ENCODE data around the gene ARRDC3.
A peak's percentile ranks its signal among the peaks of the same experiment; 100 is the strongest.
"Not testable (repeated sequence)": the region's sequence is repeated elsewhere in the genome, so short reads cannot be mapped to it uniquely, and the experiment has no call there.

The ARRDC3 gene

DNA sequence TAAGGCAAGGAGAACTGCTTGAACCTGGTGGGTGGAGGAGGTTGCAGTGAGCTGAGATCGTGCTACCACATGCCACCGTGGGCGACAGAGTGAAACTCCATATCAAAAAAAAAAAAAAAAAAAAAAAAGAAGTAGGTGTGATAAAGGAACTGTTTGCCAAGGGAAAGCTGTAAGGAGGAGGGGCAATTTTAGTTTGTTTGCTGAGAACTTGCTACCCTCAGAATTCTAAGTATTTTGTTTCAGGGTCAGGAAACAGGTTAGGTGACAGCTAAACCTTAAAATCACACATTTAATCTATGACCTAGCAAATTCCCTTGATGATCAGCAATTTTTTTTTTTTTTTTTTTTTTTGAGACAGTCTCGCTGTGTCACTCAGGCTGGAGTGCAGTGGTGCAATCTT is 7.2 kb upstream of the ARRDC3 start:
- Histone ChIP-seq H3K4me3 (ENCODE audit: low read depth, low read length) (no peak overlapping the region), H3K4me1 (ENCODE audit: control insufficient read depth, insufficient read depth, low read length) (no peaks in the 10 kb centered on the region), H3K36me3 (ENCODE audit: control insufficient read depth in 2 of 2, insufficient read depth in 1 of 2, low read length in 2 of 2) (no peaks in the 10 kb centered on the region), H3K9me3 (ENCODE audit: control insufficient read depth, insufficient read depth, low read depth, low read length) (no peaks in the 10 kb centered on the region), H3K27ac (ENCODE audit: extremely low read depth, low read depth, low read length) (no peak overlapping the region)
- ChIA-PET POLR2A (interaction anchor here (0.7 kb wide), 1 partner anchor 18 kb away, joined by 4 read pairs; no protein-coding TSS in a partner anchor), CTCF (interaction anchor here (0.6 kb wide), 1 partner anchor 21 kb away, joined by 3 read pairs; no protein-coding TSS in a partner anchor)
- TF ChIP-seq EGR2 (tag by site-specific recombination; IDR thresholded peaks at IDR 0.05; ENCODE audit: low read depth) = peak; percentile 92
- TF ChIP-seq WT1 (tag by site-specific recombination; IDR thresholded peaks at IDR 0.05) = no peak
- TF ChIP-seq, protein P1, sequence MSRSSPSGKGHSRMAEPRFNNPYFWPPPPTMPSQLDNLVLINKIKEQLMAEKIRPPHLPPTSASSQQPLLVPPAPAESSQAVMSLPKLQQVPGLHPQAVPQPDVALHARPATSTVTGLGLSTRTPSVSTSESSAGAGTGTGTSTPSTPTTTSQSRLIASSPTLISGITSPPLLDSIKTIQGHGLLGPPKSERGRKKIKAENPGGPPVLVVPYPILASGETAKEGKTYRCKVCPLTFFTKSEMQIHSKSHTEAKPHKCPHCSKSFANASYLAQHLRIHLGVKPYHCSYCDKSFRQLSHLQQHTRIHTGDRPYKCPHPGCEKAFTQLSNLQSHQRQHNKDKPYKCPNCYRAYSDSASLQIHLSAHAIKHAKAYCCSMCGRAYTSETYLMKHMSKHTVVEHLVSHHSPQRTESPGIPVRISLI (tag by site-specific recombination; IDR thresholded peaks at IDR 0.05) = peak; percentile 51; the same call in 1 of the 2 replicates
- TF ChIP-seq ZNF664 (tag by site-specific recombination; IDR thresholded peaks at IDR 0.05) = no peak
- TF ChIP-seq MZF1 (tag by site-specific recombination; IDR thresholded peaks at IDR 0.05; ENCODE audit: borderline replicate concordance) = no peak
- TF ChIP-seq ZFHX2 (tag by site-specific recombination; conservative IDR thresholded peaks at IDR 0.05) = peak; percentile 82

DNA sequence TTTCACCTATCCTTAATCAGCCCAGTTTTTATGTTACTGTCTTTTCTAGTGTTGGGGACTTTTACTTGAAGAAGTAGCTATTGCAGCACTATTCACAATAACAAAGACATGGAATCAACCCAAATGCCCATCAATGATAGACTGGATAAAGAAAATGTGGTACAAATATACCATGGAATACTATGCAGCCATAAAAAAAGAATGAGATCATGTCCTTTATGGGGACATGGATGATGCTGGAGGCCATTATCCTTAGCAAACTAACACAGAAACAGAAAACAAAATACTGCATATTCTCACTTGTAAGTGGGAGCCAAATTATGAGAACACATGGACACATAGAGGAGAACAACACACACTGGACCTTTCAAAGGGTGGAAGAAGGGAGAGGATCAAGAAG is 6.4 kb upstream of the ARRDC3 start:
- peak; percentile 81 for TF ChIP-seq ZNF146 (tag by site-specific recombination; IDR thresholded peaks at IDR 0.05)
- CTCF ChIA-PET = interaction anchor here (0.6 to 0.7 kb wide), 2 partner anchors 64 to 290 kb away, joined by 3 to 4 read pairs; no protein-coding TSS in a partner anchor
- H3K4me3 ChIP-seq (ENCODE audit: low read depth, low read length); H3K36me3 ChIP-seq (ENCODE audit: control insufficient read depth in 2 of 2, insufficient read depth in 1 of 2, low read length in 2 of 2); H3K9me3 ChIP-seq (ENCODE audit: control insufficient read depth, insufficient read depth, low read depth, low read length); H3K27ac ChIP-seq (ENCODE audit: extremely low read depth, low read depth, low read length); POLR2A ChIA-PET; H3K4me1 ChIP-seq (ENCODE audit: control insufficient read depth, insufficient read depth, low read length): not testable (repeated sequence)

DNA sequence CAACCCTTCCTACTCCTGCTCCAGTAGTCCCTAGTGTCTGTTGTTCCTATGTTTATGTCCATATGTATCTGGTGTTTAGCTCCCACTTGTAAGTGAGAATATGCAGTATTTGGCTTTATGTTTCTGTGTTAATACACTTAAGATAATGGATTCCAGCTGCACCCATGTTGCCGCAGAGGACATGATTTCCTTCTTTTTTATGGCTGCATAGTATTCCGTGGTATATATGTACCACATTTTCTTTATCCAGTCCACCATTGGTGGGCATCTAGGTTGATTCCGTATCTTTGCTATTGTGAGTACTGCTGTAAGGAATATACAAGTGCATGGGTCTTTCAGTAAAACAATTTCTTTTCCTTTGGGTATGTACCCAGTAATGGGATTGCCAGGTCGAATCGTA is 5.2 kb upstream of the ARRDC3 start:
- no peaks in the 10 kb centered on the region for H3K36me3 ChIP-seq (ENCODE audit: control insufficient read depth in 2 of 2, insufficient read depth in 1 of 2, low read length in 2 of 2)
- ChIA-PET CTCF (interaction anchor here (0.7 to 5.3 kb wide), 3 partner anchors 26 to 162 kb away, joined by 3 to 98 read pairs (median 8); no protein-coding TSS in a partner anchor), POLR2A (no interaction called here)
- H3K27ac ChIP-seq (ENCODE audit: extremely low read depth, low read depth, low read length) = no peak overlapping the region
- no peaks in the 10 kb centered on the region for H3K9me3 ChIP-seq (ENCODE audit: control insufficient read depth, insufficient read depth, low read depth, low read length)
- TF ChIP-seq ZNF214 (tag by site-specific recombination; IDR thresholded peaks at IDR 0.05; ENCODE audit: borderline replicate concordance) (no peak), ZNF529 (tag by site-specific recombination; IDR thresholded peaks at IDR 0.05; ENCODE audit: insufficient replicate concordance) (no peak), KLF8 (tag by site-specific recombination; IDR thresholded peaks at IDR 0.05) (no peak), BCL11B (tag by site-specific recombination; IDR thresholded peaks at IDR 0.05; ENCODE audit: low read depth) (no peak), ZNF544 (tag by site-specific recombination; IDR thresholded peaks at IDR 0.05) (no peak), ZSCAN30 (tag by site-specific recombination; IDR thresholded peaks at IDR 0.05) (no peak), ZNF747 (tag by site-specific recombination; IDR thresholded peaks at IDR 0.05) (no peak), ZNF146 (tag by site-specific recombination; IDR thresholded peaks at IDR 0.05) (peak; percentile 78; the same call in 1 of the 2 replicates)
- peaks cover 6% of the 10 kb centered on the region; the same call in 1 of the 2 replicates for H3K4me1 ChIP-seq (ENCODE audit: control insufficient read depth, insufficient read depth, low read length)
- no peak overlapping the region for H3K4me3 ChIP-seq (ENCODE audit: low read depth, low read length)

DNA sequence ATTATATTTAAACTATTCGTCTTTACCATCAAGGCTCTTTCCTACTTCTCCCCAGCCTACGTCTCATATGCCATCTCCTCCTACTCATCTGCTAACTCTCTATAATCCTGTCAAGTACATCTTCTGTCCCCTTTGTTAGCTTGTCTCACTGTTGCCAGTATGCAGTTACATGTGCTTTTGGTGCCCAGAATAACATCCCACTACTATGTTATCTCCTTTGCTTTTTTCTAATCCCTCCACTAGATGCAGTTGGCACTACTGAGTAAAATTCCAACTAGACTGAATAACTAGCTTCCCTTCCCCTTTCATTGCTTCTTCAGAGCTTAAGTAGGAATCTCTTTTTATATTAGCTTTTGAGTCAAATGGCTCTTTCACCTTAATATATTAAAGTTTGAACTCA is 3.0 kb upstream of the ARRDC3 start:
- Histone ChIP-seq H3K27ac (ENCODE audit: extremely low read depth, low read depth, low read length) (no peak overlapping the region), H3K4me3 (ENCODE audit: low read depth, low read length) (no peak overlapping the region), H3K9me3 (ENCODE audit: control insufficient read depth, insufficient read depth, low read depth, low read length) (no peaks in the 10 kb centered on the region), H3K4me1 (ENCODE audit: control insufficient read depth, insufficient read depth, low read length) (peaks cover 6% of the 10 kb centered on the region; the same call in 1 of the 2 replicates), H3K36me3 (ENCODE audit: control insufficient read depth in 2 of 2, insufficient read depth in 1 of 2, low read length in 2 of 2) (no peaks in the 10 kb centered on the region)
- CTCF ChIA-PET = interaction anchor here (0.5 to 5.3 kb wide), 27 partner anchors 9 to 1190 kb away, joined by 3 to 98 read pairs (median 6); no protein-coding TSS in a partner anchor
- POLR2A ChIA-PET = interaction anchor here (1.8 kb wide), 1 partner anchor 278 kb away, joined by 4 read pairs; no protein-coding TSS in a partner anchor
- TF ChIP-seq ZNF404 (tag by site-specific recombination; IDR thresholded peaks at IDR 0.05) (no peak), ZNF292 (tag by site-specific recombination; IDR thresholded peaks at IDR 0.05; ENCODE audit: borderline replicate concordance, low read depth) (no peak), ZNF16 (tag by site-specific recombination; IDR thresholded peaks at IDR 0.05; ENCODE audit: low read depth) (no peak), EGR2 (tag by site-specific recombination; IDR thresholded peaks at IDR 0.05; ENCODE audit: low read depth) (0 out of 2 replicates have a peak, but pooled peaks have one; percentile 16), HOXA7 (CRISPR knock-in tag; IDR thresholded peaks at IDR 0.05; ENCODE audit: borderline replicate concordance) (no peak), ZFHX2 (tag by site-specific recombination; conservative IDR thresholded peaks at IDR 0.05) (0 out of 2 replicates have a peak, but pooled peaks have one; percentile 10)
- TF ChIP-seq, protein P2, sequence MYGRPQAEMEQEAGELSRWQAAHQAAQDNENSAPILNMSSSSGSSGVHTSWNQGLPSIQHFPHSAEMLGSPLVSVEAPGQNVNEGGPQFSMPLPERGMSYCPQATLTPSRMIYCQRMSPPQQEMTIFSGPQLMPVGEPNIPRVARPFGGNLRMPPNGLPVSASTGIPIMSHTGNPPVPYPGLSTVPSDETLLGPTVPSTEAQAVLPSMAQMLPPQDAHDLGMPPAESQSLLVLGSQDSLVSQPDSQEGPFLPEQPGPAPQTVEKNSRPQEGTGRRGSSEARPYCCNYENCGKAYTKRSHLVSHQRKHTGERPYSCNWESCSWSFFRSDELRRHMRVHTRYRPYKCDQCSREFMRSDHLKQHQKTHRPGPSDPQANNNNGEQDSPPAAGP (tag by site-specific recombination; IDR thresholded peaks at IDR 0.05) = no peak
- TF ChIP-seq, protein P3, sequence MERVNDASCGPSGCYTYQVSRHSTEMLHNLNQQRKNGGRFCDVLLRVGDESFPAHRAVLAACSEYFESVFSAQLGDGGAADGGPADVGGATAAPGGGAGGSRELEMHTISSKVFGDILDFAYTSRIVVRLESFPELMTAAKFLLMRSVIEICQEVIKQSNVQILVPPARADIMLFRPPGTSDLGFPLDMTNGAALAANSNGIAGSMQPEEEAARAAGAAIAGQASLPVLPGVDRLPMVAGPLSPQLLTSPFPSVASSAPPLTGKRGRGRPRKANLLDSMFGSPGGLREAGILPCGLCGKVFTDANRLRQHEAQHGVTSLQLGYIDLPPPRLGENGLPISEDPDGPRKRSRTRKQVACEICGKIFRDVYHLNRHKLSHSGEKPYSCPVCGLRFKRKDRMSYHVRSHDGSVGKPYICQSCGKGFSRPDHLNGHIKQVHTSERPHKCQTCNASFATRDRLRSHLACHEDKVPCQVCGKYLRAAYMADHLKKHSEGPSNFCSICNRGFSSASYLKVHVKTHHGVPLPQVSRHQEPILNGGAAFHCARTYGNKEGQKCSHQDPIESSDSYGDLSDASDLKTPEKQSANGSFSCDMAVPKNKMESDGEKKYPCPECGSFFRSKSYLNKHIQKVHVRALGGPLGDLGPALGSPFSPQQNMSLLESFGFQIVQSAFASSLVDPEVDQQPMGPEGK (tag by site-specific recombination; IDR thresholded peaks at IDR 0.05) = no peak
- TF ChIP-seq, protein P4, sequence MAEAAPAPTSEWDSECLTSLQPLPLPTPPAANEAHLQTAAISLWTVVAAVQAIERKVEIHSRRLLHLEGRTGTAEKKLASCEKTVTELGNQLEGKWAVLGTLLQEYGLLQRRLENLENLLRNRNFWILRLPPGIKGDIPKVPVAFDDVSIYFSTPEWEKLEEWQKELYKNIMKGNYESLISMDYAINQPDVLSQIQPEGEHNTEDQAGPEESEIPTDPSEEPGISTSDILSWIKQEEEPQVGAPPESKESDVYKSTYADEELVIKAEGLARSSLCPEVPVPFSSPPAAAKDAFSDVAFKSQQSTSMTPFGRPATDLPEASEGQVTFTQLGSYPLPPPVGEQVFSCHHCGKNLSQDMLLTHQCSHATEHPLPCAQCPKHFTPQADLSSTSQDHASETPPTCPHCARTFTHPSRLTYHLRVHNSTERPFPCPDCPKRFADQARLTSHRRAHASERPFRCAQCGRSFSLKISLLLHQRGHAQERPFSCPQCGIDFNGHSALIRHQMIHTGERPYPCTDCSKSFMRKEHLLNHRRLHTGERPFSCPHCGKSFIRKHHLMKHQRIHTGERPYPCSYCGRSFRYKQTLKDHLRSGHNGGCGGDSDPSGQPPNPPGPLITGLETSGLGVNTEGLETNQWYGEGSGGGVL (tag by site-specific recombination; IDR thresholded peaks at IDR 0.05) = no peak

Data from HEK293 (cell line).